LNCaP clone FGC (cell line): ENCODE results near the gene MEF2D.

Experiments
- DNase-seq: peaks from one replicate; pipeline ENCODE4 v3.0.0-alpha.2; 2011; ENCODE audit warnings: low read depth
- H3K4me3 ChIP-seq: 2 replicates; pipeline ENCODE4 v1.5.1; 2011; ENCODE audit warnings: mild to moderate bottlenecking, low read depth, low read length, control low read depth
- CTCF ChIP-seq: IDR thresholded peaks from 2 replicates; pipeline ENCODE4 v1.5.1; 2012; ENCODE audit warnings: mild to moderate bottlenecking; ENCODE audit not compliant: control insufficient read depth, insufficient read depth; ENCODE audit errors: extremely low read depth

The MEF2D gene

GRCh38 chr1:156502391-156502893, 1.9 kb upstream of the MEF2D start:
- H3K4me3 ChIP-seq: no peak overlapping the region
- no peak for TF ChIP-seq CTCF

GRCh38 chr1:156500793-156501506, 375 bp upstream of the MEF2D start:
- peak overlapping the region; percentile 96 for H3K4me3 ChIP-seq
- TF ChIP-seq CTCF: peak; percentile 40
- peak; percentile 77 for DNase-seq

More at GRCh38 chr1:156502391-156502893, 1.9 kb upstream of the MEF2D start:
- DNase-seq: no peak

DNA sequence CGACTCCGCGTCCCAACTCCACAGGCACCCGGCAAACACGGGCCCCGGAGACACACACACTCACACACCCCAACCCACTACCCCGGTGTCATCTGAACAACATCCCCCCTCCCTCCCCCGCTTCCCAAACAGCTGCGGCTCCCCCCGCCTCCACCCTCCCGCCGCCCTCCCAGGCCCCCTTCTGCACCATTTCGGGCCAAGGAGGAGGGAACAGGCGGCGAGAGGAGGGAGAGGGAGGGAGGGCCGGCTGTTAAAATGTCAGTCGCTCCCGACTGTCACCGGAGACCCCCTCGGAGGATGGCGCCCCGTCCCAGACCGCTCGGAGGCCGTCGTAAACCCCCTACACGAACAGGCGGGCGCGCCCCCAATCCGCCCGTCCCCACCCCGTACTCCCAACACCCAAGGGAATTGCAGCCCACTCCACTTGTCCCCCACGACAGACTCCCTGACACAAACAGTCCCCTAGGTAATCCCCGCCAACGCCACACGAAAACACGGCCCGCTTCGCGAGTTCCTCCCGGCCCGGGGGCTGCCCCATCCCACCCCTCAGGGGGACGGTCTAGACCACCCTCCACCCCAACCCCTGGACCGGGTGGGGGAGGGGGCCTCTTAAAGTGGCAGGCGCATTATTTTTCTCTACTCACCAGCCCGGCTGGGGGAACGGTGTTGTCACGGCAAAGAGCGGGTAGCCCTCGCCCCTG, 583 bp downstream of the MEF2D start:
- no peak for DNase-seq
- peak overlapping the region; percentile 96 for H3K4me3 ChIP-seq
- TF ChIP-seq CTCF: no peak

DNA sequence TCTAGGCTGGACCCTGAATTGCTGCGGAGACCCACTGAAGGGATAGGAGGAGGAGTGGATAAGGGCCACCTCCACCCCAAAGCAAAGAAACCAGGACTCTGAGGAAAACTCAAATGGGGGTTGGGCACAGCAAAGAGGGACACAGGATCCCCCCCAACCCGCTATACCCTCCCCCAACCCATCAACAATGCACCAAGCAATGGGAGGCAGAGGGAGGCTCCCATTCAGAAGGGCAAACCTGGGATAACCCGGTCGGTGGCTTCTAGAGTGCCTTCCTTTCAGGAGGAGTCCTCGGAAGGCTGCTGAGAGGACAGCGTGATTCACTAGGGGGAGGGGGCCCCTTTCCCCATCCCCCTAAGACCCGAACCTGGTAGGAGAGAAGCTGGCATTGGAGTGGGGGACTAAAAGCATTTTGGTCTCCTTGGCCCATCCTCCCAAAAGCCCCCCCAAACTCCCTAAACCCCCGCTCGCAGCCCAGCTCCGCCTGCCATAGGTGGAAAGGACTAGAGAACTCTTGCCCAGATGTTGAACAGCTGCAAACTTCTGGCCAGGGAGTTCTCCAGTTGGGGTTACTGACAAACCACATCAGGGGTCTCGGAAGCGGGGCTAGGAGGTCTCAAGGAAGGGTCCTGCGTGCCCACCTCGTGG, 1.3 kb downstream of the MEF2D start:
- H3K4me3 ChIP-seq: peak overlapping the region; percentile 96
- TF ChIP-seq CTCF: no peak
- DNase-seq: no peak

- DNase-seq: no peak
- H3K4me3 ChIP-seq: peak overlapping the region; percentile 96
- TF ChIP-seq CTCF: no peak
These were observed 2.0 kb downstream of the MEF2D start for GRCh38 chr1:156498432-156499193.

DNA sequence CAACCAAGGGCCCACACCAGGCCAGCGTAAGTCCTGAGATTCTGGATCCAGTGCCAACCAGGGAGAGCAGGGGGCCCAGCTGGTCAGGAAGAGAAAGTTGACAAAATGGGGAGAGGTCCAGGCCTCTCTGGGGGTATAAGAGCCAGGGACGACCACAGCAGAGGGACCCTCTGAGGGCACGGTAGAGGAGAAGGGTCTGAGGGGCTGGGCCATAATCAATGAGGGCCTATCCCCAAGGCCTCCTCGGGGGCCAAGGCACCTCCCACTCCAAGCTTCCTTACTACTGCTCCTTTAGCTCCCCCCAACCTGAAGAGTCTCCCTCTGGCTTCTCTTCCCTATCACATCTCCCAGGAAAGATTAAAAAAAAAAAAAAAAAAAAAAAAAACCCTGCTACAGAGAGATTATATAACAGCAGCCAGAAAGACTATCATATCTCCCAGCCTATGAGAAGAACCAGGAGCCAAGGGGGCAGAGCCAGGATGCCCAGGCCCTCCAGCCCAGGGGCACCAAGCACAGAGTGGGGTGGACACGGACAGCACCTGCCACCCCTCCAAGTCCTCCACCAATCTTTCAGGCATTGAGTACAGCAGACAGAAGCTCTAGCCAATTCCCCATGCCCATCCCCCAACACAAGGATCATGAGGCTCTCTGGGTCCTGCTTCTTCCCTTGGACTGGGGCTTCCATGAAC, 2.7 kb downstream of the MEF2D start:
- TF ChIP-seq CTCF: no peak
- H3K4me3 ChIP-seq: peak overlapping the region; percentile 96; the same call in 1 of the 2 replicates
- no peak for DNase-seq
